ENCODE measurements around the gene MSL3B.
"Not testable (repeated sequence)": the region's sequence is repeated elsewhere in the genome, so short reads cannot be mapped to it uniquely, and the experiment has no call there.

Gene MSL3B

DNA sequence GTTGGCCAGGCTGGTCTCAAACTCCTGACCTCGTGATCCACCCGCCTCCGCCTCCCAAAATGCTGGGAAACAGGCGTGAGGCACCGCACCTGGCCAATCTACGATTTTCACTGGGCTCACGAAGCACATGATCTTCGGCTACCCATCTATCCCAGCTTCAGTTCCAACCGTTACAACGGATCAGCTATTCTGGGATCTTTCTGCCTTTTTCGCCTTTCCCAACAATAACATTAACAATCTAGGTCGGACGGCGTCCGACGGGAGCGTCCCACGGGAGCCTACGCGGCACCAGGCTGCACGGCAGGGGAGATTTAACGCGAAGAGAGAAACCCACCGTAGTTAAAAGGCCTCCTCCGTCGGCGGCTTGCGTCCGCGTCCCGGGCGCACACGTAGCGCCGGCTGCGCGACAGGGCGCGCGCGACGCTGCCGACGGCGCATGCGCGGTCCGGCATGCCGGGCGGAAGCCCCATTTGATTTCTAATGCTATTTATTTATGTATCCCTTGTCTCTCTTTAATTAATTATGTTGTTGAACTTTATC is at the start of gene MSL3B:
TSS of gene MSL3B (minus strand) at position 394 of the 540 bp plus-strand sequence.
- H3K4me3 ChIP-seq (ENCODE audit: low read depth, low read length), result peak within 1 kb of the TSS; percentile 76

DNA sequence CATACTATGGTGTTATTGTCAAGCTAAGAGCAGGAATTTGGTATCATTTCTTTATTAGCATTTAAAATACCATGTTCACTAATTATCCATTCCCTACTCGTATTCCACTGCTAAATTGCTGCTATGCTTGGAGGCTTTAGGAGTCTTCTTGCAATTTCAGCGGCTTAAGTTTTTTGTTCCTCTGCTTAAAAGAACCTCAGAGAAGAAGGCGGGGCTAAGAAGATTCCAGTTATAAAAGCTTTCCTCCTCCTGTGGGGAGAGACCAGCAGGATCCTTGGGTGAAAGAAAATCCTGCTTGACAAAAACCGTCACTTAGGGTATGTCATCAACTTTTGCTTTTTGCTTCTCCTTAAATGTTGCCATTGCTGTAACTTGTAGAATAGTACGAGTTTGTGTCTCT is 48.9 kb upstream of the MSL3B start, which contains the start of gene TRPM8:
TSS of gene TRPM8 (plus strand) at position 258 of the 400 bp plus-strand sequence. CDS start 9,165 bp downstream, outside the sequence.
- H3K4me3 ChIP-seq (ENCODE audit: low read depth, low read length), result no peak within 1 kb of the TSS

DNA sequence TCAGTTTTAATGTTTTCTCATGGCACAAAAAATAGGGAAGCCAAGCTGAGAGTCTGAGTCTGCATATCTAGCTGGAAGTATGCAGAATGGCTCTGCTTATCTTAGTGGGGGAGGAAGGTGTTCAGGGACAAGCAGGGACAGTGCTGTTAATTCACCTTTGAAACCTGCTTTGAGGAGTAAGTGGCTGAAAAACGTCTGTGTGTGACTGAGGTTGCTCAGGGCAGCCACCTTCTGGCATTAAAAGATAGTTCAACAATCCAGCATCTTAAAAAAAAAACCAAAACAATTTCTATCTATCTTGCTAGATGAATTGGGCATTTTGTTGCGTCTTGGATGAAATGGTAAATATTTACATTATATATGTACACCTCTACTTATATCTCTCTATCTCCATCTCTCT is 46.9 kb upstream of the MSL3B start:
- no peak overlapping the region for H3K4me3 ChIP-seq (ENCODE audit: low read depth, low read length)

DNA sequence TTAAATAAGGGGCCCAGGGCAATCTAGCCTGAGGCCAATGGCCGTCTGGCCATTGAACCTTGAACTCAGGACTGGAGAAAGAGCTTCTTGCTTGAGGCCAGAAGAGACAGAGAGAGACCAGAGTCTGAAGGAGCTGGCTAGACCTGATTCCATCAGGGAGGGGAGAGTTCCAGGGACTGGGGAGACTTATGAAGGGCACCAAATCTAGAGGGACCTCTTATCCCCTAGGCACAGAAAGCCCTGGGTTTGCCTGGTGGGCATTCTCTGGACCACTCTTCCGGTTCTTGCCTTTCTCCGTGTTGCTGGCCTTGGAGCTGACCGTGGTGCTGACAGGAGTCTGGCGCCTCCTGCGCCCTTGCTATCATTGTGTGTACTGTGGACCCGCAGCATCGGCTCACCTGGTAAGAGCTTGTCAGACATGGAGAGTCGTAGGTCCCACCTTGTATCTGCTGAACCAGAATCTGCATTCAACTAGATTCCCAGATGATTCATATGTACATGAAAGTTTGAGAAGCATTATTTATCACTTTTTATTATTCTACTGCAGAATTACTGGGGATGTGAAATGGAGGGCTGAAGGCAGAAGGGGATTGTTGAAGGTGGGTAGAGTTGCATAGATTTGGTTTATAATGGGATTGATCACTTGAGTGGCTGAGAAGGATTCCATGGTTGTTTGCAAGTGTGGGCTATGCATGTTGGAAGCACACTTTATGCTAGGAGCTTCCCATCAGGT is 44.7 kb upstream of the MSL3B start:
- no peak overlapping the region for H3K4me3 ChIP-seq (ENCODE audit: low read depth, low read length)

DNA sequence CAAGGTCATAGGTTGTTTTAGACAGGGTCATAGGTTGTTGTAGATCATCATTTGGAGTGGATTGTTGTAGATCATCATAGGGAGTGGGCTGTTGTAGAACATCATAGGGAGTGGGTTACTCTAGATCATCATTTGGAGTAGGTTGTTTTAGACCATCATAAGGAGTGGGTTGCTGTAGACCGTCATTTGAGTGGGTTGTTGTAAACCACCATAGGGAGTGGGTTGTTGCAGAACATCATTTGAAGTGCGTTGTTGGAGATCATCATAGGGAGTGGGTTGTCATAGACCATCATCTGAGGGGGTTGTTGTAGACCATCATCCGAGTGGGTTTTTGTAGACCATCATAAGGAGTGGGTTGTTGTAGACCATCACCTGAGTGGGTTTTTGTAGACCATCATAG is 39.4 kb upstream of the MSL3B start:
- H3K4me3 ChIP-seq (ENCODE audit: low read depth, low read length), result no peak overlapping the region

DNA sequence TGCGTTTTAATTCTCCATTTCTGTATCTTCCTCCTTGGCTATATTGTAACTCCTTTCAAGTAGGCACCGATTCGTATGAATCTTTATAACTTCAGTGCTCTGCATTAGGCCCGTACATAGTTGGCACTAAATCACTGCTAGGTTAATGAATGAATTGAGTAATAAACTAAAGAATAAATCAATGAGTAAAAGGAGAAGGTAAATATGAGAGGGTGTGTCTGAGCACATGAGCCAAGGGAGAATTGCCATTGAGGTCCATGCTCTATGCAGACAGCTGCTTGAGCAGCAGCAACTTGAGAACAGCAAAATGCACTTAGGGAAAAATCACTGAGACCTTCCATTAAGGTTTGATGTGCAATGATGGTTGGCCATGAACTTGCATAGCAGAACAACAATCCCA is 37.8 kb upstream of the MSL3B start:
- H3K4me3 ChIP-seq (ENCODE audit: low read depth, low read length), result no peak overlapping the region

DNA sequence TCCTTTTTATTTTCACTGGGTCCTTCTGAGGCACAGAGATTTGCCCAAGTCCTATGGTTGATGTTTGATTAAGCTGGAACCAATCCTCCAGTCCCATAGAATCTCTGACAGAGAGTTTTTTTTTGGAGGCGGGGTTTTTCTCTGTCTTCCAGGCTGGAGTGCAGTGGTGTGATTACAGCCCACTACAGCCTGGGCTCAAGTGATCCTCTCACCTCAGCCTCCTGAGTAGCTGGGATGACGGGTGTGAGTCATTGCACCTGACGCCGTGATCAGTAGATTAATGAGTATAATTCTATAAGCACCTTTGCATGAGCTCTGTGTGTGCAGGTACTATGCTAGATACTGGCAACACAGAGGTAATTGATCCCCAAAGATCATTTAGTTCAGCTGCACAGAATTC is 33.7 kb upstream of the MSL3B start:
- no peak overlapping the region for H3K4me3 ChIP-seq (ENCODE audit: low read depth, low read length)

DNA sequence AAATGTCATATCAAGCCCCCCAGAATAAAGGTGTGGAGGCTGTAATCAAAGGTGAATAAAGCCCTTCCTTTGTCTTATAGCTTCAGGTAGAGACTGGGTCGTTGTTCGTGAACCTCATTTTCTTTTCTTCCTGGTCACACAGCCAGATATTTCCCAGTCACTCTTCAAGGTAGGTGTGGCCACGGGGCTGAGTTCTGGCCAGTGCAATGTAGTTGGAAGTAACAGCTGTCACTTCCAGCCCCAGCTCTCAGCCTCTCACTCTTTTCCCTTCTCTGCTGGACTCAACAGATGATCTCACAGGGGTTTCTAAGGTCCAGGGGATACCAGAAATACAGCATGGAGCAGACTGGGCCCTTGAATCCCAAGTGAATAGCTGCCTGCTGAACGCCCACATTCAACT is 33.2 kb upstream of the MSL3B start:
- H3K4me3 ChIP-seq (ENCODE audit: low read depth, low read length), result no peak overlapping the region

DNA sequence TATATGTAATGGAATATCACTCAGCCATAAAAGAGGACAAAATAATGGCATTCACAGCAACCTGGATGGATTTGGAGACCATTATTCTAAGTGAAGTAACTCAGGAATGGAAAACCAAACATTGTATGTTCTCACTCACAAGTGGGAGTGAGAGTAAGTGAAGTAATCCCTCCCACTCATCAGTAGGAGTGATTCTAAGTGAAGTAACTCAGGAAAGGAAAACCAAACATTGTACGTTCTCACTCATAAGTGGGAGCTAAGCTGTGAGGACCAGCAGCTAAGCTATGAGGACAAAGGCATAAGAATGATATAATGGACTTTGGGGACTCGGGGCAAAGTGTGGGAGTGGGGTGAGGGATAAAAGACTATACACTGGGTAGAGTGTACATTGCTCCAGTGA is 28.1 kb upstream of the MSL3B start:
- not testable (repeated sequence) for H3K4me3 ChIP-seq (ENCODE audit: low read depth, low read length)

DNA sequence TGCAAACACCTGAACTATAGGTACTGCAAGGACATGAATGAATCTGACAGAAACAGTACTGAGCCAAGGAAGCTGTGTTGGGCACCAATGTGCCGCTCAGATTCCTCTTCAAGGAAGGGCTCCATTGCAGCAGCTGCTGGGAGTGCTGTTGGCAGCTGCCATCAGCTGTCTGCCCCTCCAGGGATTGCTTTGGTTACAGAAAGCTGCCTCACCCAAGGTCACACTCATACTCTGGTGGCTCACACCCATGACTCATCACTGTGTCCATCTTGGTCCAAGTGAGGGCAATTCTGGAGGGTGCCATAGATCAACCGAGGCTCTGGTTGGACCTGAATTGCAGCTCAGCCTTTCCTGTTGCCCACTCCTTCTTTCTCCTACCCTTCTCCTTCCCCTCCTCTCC is 24.6 kb upstream of the MSL3B start:
- no peak overlapping the region for H3K4me3 ChIP-seq (ENCODE audit: low read depth, low read length)

DNA sequence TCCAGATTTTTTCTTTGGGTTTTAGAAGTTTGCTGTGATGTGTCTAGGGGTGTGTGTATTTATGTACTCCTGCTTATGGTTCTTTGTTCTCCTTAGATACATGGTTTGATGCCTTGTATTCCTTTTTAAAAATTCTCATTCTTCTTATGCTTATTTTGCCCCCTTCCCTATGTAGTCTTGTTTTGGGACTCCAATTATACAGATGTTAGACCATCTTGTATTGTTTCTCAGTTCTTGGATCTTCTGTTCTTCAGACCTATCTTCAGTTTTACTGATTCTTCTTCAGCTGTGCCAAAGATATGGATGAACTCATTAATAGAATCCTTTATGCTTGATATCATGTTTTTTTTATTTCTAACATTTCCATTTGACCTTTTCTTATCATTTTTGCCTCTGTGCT is 14.2 kb upstream of the MSL3B start:
- H3K4me3 ChIP-seq (ENCODE audit: low read depth, low read length), result no peak overlapping the region

DNA sequence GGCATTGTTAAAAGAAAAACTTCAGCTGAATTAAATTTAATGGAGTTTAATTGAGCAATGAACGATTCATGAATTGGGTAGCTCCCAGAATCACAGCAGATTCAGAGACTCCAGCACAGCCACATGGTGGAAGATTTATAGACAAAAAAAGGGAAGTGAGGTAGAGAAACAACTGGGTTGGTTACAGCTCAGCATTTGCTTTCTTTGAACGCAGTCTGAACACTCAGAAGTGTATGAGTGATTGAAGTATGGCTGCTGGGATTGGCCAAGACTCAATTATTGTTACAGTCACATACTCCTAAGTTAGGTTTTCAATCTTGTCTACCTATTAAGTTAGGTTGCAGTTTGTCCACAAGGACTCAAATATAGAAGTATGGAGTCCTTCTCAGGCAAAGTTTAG is 3.9 kb upstream of the MSL3B start:
- H3K4me3 ChIP-seq (ENCODE audit: low read depth, low read length), result not testable (repeated sequence)

DNA sequence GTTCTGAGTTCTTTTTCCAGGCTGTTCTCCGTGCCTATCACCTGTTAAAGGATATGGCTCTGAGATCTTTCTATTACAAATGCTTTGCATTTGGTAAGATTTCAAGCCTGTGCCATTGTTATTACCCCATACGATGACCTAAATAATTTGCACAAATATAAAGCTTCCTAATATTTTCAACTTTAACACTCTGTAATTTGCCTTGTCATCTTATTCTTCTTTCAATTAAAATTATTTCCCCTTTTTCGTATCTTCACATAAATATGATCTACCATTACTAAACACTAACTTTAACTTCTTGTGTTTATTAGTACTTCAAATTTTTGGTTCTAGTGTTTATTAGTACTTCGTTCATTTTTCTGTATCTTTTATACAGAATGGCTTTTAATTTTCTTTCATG is 3.2 kb upstream of the MSL3B start:
- H3K4me3 ChIP-seq (ENCODE audit: low read depth, low read length), result no peak overlapping the region

DNA sequence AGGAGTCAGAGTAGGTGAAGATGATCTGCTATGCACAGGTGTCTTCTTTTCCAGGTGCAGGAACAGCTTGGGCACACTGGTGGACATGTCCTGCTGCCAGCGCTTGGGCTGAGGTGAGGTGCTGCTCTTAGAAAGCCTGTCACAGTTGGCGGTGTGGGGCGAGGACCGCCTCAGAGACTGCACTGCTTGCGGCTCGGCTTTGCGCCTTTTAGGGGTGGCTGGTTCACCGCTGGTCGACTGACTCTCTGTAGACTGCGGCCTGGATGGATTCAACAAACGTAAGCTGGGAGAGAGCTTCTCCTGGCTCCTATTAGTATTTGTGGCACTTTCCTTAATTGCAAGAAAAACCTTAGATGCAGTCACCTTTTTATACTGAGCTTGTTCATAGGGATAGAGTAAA is 1.7 kb downstream of the MSL3B start:
- H3K4me3 ChIP-seq (ENCODE audit: low read depth, low read length), result no peak overlapping the region

DNA sequence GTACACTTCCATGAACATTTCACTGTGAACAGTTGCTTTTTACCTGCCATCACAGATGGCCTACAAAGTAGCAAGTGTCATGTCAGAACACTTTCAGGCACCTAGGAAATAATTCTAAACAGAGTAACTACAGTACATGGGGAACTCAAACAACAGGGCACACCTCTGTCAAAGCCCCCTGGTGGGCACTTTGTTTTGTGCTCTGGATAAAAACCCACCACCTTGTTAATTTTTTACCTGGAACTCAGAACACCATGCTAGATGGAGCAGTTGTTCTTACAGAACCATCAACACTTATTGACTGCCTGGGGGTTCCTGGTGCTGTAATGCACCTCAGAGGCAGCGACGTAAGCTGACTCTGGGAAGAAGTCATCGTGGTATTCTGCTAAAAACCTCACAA is 2.3 kb downstream of the MSL3B start:
- H3K4me3 ChIP-seq (ENCODE audit: low read depth, low read length), result no peak overlapping the region

DNA sequence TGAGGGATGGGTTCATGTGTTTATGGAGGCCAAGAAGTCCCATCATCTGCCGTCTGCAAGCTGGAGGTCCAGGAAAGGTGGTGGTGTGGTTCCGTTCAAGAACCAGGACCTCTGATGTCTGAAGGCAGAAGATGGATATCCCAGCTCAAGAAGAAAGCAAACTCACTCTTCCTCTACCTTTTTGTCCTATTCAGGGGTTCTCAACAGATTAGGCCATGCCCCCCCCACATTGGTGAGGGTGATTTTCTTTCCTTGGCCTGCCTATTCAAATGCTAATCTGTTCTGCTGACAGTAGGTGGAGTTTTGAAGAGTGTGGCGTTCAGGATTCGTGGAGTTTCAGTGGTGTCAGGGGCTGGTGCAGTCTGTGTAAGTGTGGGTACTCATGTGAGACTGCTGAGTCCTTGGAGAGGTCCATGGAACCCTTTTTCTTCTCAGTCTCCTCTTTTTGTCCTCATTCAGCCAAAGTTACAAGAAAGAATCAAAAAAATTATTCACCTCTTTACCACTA is 5.9 kb downstream of the MSL3B start:
- H3K4me3 ChIP-seq (ENCODE audit: low read depth, low read length), result no peak overlapping the region

DNA sequence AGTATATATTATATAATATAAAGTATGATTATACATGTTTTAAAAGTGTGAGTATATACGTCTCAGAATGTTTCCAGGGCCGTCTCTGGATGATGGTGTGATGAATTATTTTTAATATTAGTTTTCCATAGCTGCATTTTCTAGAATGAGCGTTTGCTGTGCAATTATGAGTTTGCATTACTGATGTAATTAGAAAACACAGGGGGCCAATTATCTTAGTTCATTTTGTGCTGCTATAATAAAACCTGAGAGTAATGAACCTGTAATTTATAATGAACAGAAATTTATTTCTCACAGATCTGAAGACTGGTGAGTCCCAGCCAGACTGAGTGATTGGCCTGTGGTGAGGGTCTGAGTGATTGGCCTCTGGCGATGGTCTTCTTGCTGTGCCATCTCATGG is 9.9 kb downstream of the MSL3B start:
- H3K4me3 ChIP-seq (ENCODE audit: low read depth, low read length), result no peak overlapping the region

DNA sequence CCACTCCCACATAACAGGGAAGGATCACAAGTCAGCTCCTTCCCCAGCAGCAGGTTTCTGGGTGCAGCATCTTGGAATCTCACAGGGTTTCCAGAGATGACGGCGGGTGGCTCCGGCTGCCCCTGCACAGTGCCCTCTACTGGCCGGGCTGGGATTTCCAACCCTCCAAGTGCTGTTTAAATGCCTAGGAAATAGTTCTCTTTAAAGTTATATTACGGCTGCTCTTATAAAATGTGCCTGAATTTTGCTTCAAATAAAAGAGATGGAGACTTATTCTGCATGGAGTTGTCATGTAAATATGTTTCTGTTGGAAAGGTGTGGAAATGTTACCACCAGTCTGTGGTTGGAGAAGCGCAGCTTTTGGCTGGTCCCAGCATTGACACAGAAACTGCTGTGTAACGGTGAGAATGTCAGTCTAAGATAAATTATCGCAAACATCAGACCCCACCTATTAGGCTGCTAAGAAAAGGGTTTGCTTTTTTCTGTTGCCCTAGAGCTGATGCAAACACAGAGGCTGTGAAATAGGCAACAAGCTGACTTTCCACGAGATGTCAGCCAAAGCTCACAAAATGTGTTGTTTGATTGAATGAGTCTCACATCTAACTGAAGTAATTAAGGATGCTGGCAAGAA is 10.6 kb downstream of the MSL3B start:
- H3K4me3 ChIP-seq (ENCODE audit: low read depth, low read length), result no peak overlapping the region

DNA sequence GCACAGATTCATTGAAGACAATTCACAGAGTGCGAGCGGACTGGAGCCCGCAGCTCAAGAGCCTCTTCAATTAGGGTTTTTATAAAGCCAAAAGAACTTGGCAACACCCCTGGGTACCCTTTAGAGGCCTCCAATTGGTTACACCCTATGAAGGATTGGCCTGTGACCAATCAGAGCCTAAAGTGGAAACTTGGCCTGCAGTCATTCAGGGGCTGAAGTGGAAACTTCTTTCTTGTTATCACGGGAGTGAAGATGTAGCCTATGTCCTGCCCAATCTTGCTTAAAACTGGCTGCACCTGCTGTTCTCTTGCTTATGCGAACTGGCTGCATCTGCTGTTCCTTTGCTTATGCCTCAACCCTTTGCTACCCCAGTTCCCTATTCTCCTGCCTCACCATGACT is 12.0 kb downstream of the MSL3B start:
- no peak overlapping the region for H3K4me3 ChIP-seq (ENCODE audit: low read depth, low read length)

DNA sequence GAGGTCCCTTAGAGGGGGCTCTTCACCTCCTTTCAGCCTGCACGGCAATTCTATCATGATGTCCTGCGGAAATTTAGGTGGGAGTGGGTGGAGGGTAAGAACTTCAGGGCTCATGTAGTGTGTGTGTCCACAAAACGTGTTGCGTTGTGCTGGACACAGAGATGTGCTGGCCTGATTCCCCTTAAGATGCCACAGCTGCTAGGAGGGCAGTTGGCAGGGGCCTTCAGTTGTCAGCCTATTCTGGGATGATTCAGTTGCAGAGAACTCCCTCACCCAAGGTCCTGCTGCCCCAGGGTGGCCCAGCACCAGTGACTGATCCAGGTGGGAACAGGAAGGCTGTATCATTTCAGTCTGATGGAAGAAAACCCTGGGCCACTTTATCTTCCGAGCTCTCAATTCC is 12.8 kb downstream of the MSL3B start:
- no peak overlapping the region for H3K4me3 ChIP-seq (ENCODE audit: low read depth, low read length)

DNA sequence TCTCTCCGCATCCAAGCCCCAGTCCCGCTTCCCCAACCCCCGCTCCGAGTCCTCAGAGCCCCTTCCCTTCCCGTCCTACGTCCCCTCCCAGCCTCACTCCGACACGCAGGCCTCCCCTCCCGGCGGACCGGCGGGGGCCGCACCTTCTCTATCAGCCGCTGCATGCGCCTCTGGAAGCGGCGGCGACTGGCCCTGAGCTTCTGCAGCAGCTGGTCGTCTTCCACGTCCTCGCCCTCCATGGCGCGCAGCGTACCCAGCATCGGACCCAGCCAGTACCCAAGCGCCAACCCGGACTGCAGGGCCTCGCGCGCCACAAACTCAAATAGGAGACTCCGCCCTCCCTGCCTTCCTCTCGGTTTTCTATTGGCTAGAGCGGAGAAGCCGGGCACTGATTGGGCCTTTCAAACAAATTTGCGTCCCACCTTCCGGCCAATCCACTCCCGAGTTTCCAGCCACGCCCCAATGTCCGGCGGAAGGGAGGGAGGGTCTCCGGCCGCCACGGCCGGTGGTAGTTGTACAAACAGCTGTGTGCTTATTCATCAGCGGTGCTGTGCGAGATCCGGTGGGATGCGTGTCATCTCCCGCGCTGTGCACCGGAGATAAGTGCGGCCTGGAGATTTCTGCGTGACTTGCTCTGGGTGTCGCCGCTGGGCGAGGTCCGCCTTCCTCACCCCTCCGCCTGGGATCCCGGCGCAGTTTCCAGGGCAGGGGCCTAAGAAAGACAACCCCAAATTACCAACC is 13.8 kb downstream of the MSL3B start, which contains the start of gene HJURP:
TSS of gene HJURP (minus strand) at position 295 of the 741 bp plus-strand sequence. CDS start at position 260, 35 bp downstream.
- H3K4me3 ChIP-seq (ENCODE audit: low read depth, low read length), result peak within 1 kb of the TSS; percentile 95

Measured in iPS-11a (cell line).